GM06990 (cell line): ENCODE results near the gene KRT35.

ENCODE experiments used
- DNase-seq: peaks from one replicate; pipeline ENCODE4 v3.0.0-alpha.2; 2011; ENCODE audit not compliant: insufficient read length; ENCODE audit errors: extremely low read depth
- H3K27me3 ChIP-seq: replicated peaks from 2 replicates; pipeline ENCODE4 v1.6.0; 2011; ENCODE audit warnings: low read length; ENCODE audit not compliant: control insufficient read depth, insufficient read depth
- H3K36me3 ChIP-seq: 2 replicates; pipeline ENCODE4 v1.5.1; 2011; ENCODE audit warnings: low read length; ENCODE audit not compliant: control insufficient read depth, insufficient read depth
- H3K4me3 ChIP-seq: replicated peaks from 2 replicates; pipeline ENCODE4 v1.5.1; 2011; ENCODE audit warnings: low read depth, mild to moderate bottlenecking, control low read depth, low read length
- TF ChIP-seq, protein P1 (sequence below): IDR thresholded peaks from 2 replicates; pipeline ENCODE4 v1.5.1; 2011; ENCODE audit warnings: low read length, control low read depth, mild to moderate bottlenecking, inconsistent platforms; ENCODE audit not compliant: insufficient read depth, poor library complexity, severe bottlenecking

Gene KRT35

GRCh38 chr17:41456204-41456603 lies 24.7 kb downstream of the KRT35 start:
- no peaks in the 10 kb centered on the region for H3K36me3 ChIP-seq
- no peak for DNase-seq
- TF ChIP-seq, protein P1, sequence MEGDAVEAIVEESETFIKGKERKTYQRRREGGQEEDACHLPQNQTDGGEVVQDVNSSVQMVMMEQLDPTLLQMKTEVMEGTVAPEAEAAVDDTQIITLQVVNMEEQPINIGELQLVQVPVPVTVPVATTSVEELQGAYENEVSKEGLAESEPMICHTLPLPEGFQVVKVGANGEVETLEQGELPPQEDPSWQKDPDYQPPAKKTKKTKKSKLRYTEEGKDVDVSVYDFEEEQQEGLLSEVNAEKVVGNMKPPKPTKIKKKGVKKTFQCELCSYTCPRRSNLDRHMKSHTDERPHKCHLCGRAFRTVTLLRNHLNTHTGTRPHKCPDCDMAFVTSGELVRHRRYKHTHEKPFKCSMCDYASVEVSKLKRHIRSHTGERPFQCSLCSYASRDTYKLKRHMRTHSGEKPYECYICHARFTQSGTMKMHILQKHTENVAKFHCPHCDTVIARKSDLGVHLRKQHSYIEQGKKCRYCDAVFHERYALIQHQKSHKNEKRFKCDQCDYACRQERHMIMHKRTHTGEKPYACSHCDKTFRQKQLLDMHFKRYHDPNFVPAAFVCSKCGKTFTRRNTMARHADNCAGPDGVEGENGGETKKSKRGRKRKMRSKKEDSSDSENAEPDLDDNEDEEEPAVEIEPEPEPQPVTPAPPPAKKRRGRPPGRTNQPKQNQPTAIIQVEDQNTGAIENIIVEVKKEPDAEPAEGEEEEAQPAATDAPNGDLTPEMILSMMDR = no peak
- no peaks in the 10 kb centered on the region; the same call in 1 of the 2 replicates for H3K27me3 ChIP-seq
- no peak overlapping the region for H3K4me3 ChIP-seq

DNA sequence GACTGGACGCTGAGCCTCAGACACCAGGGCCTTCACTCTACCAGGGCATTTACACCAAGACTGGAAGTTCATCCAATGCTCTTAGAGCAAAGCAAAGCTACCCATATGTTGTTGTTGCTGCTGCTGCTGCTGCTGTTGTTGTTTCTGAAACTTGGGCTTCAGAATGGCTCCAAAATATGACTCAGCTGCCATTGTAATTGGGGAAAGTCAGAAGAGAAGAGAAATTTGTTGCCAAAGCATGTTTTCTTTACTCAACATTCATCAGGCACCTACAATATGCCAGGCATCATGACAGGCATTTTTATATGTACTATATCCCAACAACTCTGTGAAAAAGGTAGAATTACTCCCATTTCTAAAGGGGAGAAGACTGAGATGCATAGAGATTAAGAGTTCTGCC lies 25.7 kb downstream of the KRT35 start:
- Histone ChIP-seq H3K27me3 (no peaks in the 10 kb centered on the region; the same call in 1 of the 2 replicates), H3K36me3 (no peaks in the 10 kb centered on the region), H3K4me3 (no peak overlapping the region)
- TF ChIP-seq, protein P1 = no peak
- no peak for DNase-seq

DNA sequence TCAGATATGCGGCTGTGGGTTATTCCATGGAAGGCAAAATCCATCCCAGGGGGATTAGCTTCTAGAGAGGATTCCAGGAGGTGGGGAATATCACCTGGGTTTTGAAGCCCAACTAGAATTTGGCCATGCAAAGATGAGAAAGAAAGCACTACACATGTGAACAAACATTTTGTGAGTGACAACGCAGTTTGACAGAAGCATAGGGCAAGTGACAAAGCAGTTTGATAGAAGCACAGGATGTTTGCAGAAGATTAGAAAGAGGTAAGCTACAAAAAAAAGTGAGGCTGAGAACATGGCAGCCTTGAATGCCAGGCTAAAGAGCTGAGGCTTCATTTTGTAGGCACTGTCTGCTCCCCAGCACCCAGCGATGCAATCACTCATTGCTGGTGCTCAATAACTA lies 27.9 kb downstream of the KRT35 start:
- Histone ChIP-seq H3K36me3 (no peaks in the 10 kb centered on the region), H3K27me3 (no peaks in the 10 kb centered on the region; the same call in 1 of the 2 replicates), H3K4me3 (no peak overlapping the region)
- no peak for DNase-seq
- TF ChIP-seq, protein P1 = no peak

DNA sequence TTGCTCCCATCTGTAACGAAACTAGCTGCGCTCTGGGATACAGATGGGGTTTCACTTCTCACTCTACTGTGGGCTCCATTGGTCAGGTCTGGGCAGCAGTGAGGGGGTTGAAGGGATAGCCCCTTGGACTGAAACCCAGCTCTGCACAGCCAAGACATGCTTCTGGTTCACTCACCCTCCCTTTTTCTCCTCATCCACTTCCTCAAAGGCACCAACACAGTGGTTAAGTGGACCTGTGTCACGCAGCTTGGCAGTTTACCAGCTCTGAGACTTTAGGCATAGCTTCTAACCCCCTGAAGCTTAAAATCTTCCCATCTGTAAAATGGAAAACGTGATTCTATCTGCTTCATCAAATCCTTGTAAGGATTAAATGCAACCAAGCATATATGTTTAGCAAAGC lies 28.7 kb downstream of the KRT35 start:
- no peak overlapping the region for H3K4me3 ChIP-seq
- TF ChIP-seq, protein P1 = no peak
- H3K36me3 ChIP-seq = no peaks in the 10 kb centered on the region
- no peak for DNase-seq
- H3K27me3 ChIP-seq = no peaks in the 10 kb centered on the region; the same call in none of the 2 replicates

DNA sequence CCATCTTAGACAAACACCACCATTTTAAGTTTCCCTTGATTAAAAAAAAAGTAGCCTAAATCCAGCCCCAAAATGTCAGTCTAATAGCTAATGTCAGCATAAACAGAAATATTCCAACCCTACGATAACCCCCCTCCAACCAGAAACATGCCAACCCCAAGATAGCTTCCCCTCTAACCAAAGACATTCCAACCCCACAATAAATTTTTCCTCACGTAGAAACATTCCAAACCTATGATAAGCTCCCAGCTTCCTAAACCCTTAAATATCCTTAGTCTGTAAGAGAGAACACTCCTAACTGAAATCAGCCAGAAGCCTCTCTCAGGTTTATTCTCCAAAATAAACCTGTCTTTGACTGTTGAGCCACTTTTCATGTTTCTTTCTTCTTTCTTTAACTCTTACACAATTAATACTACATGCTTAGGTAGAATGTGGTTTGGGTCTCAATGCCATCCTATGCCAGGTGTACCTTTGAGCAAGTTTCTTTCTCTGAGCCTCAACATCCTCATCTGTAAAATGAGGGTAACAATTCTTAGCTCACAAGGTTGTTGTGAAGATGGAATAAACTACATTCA lies 29.7 kb downstream of the KRT35 start:
- no peak for DNase-seq
- Histone ChIP-seq H3K4me3 (no peak overlapping the region), H3K36me3 (no peaks in the 10 kb centered on the region), H3K27me3 (no peaks in the 10 kb centered on the region; the same call in none of the 2 replicates)
- TF ChIP-seq, protein P1 = no peak

DNA sequence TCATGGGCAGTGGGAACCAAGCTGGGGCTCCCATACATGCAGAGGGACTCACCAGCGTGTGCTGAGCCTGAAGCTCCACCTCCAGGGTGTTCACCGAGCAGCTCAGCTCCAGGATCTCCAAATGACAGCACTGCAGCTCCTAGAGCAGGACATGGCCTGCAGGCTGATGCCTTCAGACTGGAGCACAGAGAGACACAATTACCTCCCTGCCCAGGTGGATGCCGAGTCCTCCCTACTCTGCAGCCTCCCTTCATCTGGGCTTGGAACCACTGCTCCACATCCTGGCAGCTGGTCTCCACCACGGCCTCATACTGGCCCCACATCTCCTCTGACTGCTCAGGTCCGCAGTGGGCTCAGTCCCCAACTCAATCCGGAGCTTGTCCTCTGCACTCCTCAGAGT lies 31.9 kb downstream of the KRT35 start:
- H3K36me3 ChIP-seq = no peaks in the 10 kb centered on the region
- no peak overlapping the region for H3K4me3 ChIP-seq
- no peaks in the 10 kb centered on the region; the same call in none of the 2 replicates for H3K27me3 ChIP-seq
- no peak for DNase-seq
- TF ChIP-seq, protein P1 = no peak
